ENCODE results near the gene EPN3.

DNA sequence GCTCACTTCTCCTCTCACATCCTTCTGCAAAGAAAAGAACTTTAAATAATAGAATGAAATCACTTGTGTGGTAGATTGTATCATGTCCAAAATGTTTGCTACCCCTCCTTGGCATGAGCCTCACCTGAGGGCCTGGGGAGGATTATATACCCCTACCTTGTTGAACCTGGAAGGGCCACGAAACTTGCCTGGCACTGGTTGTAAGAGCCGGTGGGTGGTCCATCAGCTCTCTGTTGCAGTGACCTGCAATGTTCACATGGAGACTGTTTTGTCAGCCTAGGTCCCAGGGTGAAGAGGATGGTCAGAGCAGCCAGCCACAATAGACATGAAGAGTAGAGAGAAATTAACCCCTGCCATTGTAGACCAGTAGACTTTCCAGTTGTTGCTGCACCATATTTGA is 43.7 kb upstream of the EPN3 start:
- TF ChIP-seq CTCF (conservative IDR thresholded peaks at IDR 0.05; ENCODE audit: low read depth, low read length) (no peak), EZH2 (IDR thresholded peaks at IDR 0.05; ENCODE audit: low read length, unreplicated experiment) (no peak), EZH2phosphoT487 (IDR thresholded peaks at IDR 0.05; ENCODE audit: borderline replicate concordance, low read length) (no peak)

All from PC-3 (cell line).